Keratinocyte (primary cell): Measurements from ENCODE around the gene SH2D4B. TPM values are rescaled to one million over a fixed set of nuclear protein-coding genes. Genes with fewer than 3 reads are reported as not detected.

ENCODE experiments used
- DNase-seq: peaks from one replicate; pipeline ENCODE4 v3.0.0-alpha.2; 2011; ENCODE audit warnings: low read depth, missing footprints, low spot score
- FAIRE-seq: peaks from 2 replicates; lab custom pipeline; 2011; peaks lifted over from hg19 to GRCh38; lab: Jason Lieb, UNC
- H2AFZ ChIP-seq: 2 replicates; pipeline ENCODE4 v1.6.0; 2012; ENCODE audit warnings: low read length, control low read depth, inconsistent platforms; ENCODE audit not compliant: control insufficient read depth
- H3K27ac ChIP-seq: 2 replicates; pipeline ENCODE4 v1.5.1; 2011; ENCODE audit warnings: low read length; ENCODE audit not compliant: control insufficient read depth, insufficient read depth
- H3K27me3 ChIP-seq: 3 replicates; pipeline ENCODE4 v1.6.0; 2011; ENCODE audit warnings: low read length; ENCODE audit not compliant: control insufficient read depth, insufficient read depth; ENCODE audit errors: extremely low read depth
- H3K36me3 ChIP-seq, 2 experiments: 2 replicates in 1 of 2; 3 replicates in 1 of 2; pipeline ENCODE4 v1.5.1; 2011; ENCODE audit warnings: low read length in 2 of 2, mild to moderate bottlenecking in 1 of 2; ENCODE audit not compliant: control insufficient read depth in 2 of 2, insufficient read depth in 2 of 2; ENCODE audit errors: extremely low read depth in 1 of 2
- H3K4me1 ChIP-seq: 3 replicates; pipeline ENCODE4 v1.5.1; 2011; ENCODE audit warnings: low read length; ENCODE audit not compliant: control insufficient read depth, insufficient read depth; ENCODE audit errors: extremely low read depth
- H3K4me2 ChIP-seq: 3 replicates; pipeline ENCODE4 v1.6.0; 2011; ENCODE audit warnings: low read depth, low read length; ENCODE audit not compliant: control insufficient read depth, insufficient read depth; ENCODE audit errors: extremely low read depth
- H3K4me3 ChIP-seq, 3 experiments: fragments of 200-600 bp in 1 of 3; sonication (generic) in 1 of 3; 2 replicates in 2 of 3; 3 replicates in 1 of 3; pipeline ENCODE4 v1.5.1; 2011 to 2016; ENCODE audit warnings: low read length in 3 of 3, mild to moderate bottlenecking in 3 of 3, control low read depth in 2 of 3, inconsistent platforms in 1 of 3, low read depth in 1 of 3, mixed read lengths in 1 of 3, mixed run types in 1 of 3, moderate library complexity in 1 of 3; ENCODE audit not compliant: control insufficient read depth in 2 of 3, insufficient read depth in 2 of 3; ENCODE audit errors: extremely low read depth in 1 of 3
- H3K79me2 ChIP-seq: 2 replicates; pipeline ENCODE4 v1.6.0; 2012; ENCODE audit warnings: low read length; ENCODE audit not compliant: control insufficient read depth, insufficient read depth
- H3K9ac ChIP-seq: 3 replicates; pipeline ENCODE4 v1.6.0; 2011; ENCODE audit warnings: low read length; ENCODE audit not compliant: control insufficient read depth, insufficient read depth; ENCODE audit errors: extremely low read depth
- H3K9me1 ChIP-seq: 3 replicates; pipeline ENCODE4 v1.6.0; 2011; ENCODE audit warnings: low read length; ENCODE audit not compliant: control insufficient read depth, insufficient read depth; ENCODE audit errors: extremely low read depth
- H3K9me3 ChIP-seq: 2 replicates; pipeline ENCODE4 v1.5.1; 2012; ENCODE audit warnings: low read depth, low read length; ENCODE audit not compliant: control insufficient read depth
- H4K20me1 ChIP-seq: 3 replicates; pipeline ENCODE4 v1.6.0; 2011; ENCODE audit warnings: low read length; ENCODE audit not compliant: control insufficient read depth, insufficient read depth; ENCODE audit errors: extremely low read depth
- EZH2 ChIP-seq: IDR thresholded peaks from one replicate; pipeline ENCODE4 v1.6.1; 2012; ENCODE audit warnings: inconsistent platforms, mild to moderate bottlenecking, low read length, moderate library complexity
- dilution Hi-C: fragments of 300-500 bp; cut with MboI; formaldehyde crosslinking; loops from one replicate; pipeline ENCODE4 v1.7.0; 2020; ENCODE audit warnings: low sequenced_read_pairs; ENCODE audit not compliant: extremely low pct_ligation_motif_present
- polyA plus RNA-seq, 5 experiments: library from polyadenylated mRNA; depleted of rRNA in 3 of 5; stranded (reverse) in 3 of 5; stranded (forward) in 1 of 5; unstranded in 1 of 5; fragments of >200 nt; gene quantifications; 1 replicate in 1 of 5; 2 replicates in 3 of 5; 3 replicates in 1 of 5; pipeline versions ENCODE4 v1.2.1 to v1.2.3, GENCODE V29; 2011 to 2012; ENCODE audit warnings: missing spikeins in 2 of 5, low read depth in 1 of 5, low replicate concordance in 1 of 5
- TF ChIP-seq, protein P1 (sequence below), 3 experiments: IDR thresholded peaks in 1 of 3; conservative IDR thresholded peaks in 1 of 3; optimal IDR thresholded peaks in 1 of 3; 2 replicates in 2 of 3; 3 replicates in 1 of 3; pipeline versions ENCODE3 to v1.5.1; 2011; ENCODE audit warnings: low read length in 3 of 3, mild to moderate bottlenecking in 3 of 3, moderate library complexity in 2 of 3, control low read depth in 1 of 3, inconsistent platforms in 1 of 3; ENCODE audit not compliant: insufficient read depth in 2 of 3; ENCODE audit errors: extremely low read depth in 1 of 3

Gene SH2D4B
- polyA plus RNA-seq, 1 donor (not counting 4 experiments of a cell fraction or from before 2014, with no cell fraction given), result 0.22 TPM

DNA sequence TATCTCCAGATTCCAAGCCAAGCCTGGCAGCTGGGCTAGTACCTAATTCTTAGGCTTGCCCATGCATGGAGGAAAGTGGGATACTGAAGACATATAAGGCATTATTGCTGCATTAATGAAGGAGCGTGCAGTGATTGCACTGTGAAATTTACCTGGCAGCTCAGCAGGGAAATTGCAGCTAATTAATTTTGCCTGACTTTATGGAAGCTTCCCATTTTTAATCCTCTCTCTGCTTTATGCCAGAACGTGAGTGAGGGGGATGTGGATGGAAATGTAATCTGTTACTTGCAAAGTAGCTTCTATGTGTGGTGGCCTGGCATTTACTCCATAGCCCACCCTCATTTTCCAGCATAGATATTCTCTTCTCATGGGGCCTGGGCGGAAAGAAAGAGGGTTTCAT is 134.9 kb downstream of the SH2D4B start:
- Histone ChIP-seq H3K36me3 (no peaks in the 10 kb centered on the region), H2AFZ (no peak overlapping the region), H3K4me2 (no peak overlapping the region), H3K27ac (no peak overlapping the region), H3K27me3 (no peaks in the 10 kb centered on the region), H3K9ac (no peak overlapping the region), H4K20me1 (no peaks in the 10 kb centered on the region), H3K9me3 (no peaks in the 10 kb centered on the region), H3K9me1 (no peaks in the 10 kb centered on the region), H3K4me3 (no peak overlapping the region), H3K79me2 (no peaks in the 10 kb centered on the region), H3K4me1 (no peaks in the 10 kb centered on the region)
- TF ChIP-seq EZH2, result no peak
- TF ChIP-seq, protein P1, sequence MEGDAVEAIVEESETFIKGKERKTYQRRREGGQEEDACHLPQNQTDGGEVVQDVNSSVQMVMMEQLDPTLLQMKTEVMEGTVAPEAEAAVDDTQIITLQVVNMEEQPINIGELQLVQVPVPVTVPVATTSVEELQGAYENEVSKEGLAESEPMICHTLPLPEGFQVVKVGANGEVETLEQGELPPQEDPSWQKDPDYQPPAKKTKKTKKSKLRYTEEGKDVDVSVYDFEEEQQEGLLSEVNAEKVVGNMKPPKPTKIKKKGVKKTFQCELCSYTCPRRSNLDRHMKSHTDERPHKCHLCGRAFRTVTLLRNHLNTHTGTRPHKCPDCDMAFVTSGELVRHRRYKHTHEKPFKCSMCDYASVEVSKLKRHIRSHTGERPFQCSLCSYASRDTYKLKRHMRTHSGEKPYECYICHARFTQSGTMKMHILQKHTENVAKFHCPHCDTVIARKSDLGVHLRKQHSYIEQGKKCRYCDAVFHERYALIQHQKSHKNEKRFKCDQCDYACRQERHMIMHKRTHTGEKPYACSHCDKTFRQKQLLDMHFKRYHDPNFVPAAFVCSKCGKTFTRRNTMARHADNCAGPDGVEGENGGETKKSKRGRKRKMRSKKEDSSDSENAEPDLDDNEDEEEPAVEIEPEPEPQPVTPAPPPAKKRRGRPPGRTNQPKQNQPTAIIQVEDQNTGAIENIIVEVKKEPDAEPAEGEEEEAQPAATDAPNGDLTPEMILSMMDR (optimal IDR thresholded peaks at IDR 0.05 in 1 of 3, IDR thresholded peaks at IDR 0.05 in 1 of 3, conservative IDR thresholded peaks at IDR 0.05 in 1 of 3; ENCODE audit: extremely low read depth in 1 of 3, insufficient read depth in 2 of 3, low read length in 3 of 3), result no peak
- dilution Hi-C loops, result no loop called here
- FAIRE-seq, result no peak
- DNase-seq, result no peak

DNA sequence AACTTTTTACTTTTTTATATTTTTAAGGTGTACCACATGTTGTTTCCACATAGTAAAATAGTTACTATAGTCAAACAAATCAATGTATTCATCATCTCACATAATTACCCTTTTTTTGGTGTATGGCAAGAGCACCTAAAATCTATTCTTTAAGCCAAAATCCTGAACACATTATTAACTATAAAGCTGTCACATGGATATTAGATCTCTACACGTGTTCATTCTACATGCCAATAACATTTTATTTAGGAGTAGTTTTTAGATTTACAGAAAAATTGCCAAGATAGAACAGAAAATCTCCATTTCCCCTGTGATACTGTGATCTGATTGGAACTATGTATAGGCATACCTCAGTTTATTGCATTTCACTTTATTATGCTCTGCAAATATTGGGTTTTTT is 137.1 kb downstream of the SH2D4B start:
- dilution Hi-C loops, result no loop called here
- FAIRE-seq, result no peak
- Histone ChIP-seq H3K27ac (no peak overlapping the region), H3K27me3 (no peaks in the 10 kb centered on the region), H3K4me1 (no peaks in the 10 kb centered on the region), H3K9me1 (no peaks in the 10 kb centered on the region), H3K4me2 (no peak overlapping the region), H3K4me3 (no peak overlapping the region), H2AFZ (no peak overlapping the region), H3K9ac (no peak overlapping the region), H4K20me1 (no peaks in the 10 kb centered on the region), H3K79me2 (no peaks in the 10 kb centered on the region), H3K9me3 (no peaks in the 10 kb centered on the region), H3K36me3 (no peaks in the 10 kb centered on the region)
- TF ChIP-seq, protein P1 (optimal IDR thresholded peaks at IDR 0.05 in 1 of 3, IDR thresholded peaks at IDR 0.05 in 1 of 3, conservative IDR thresholded peaks at IDR 0.05 in 1 of 3; ENCODE audit: extremely low read depth in 1 of 3, insufficient read depth in 2 of 3, low read length in 3 of 3), result no peak
- TF ChIP-seq EZH2, result no peak
- DNase-seq, result no peak
